HepG2 (cell line): ENCODE data around the gene ZBTB1. TPM values are rescaled to one million over a fixed set of nuclear protein-coding genes. Genes with fewer than 3 reads are reported as not detected.

ENCODE experiments used
- ATAC-seq: fragments of 200-7000 bp; cut with Tn5 transposase; 3 replicates; pipeline ENCODE4 v1.9.1; 2020; ENCODE audit warnings: mild to moderate bottlenecking, moderate library complexity
- BruUV-seq: library from RNA; stranded (reverse); fragments of 400-500 nt; replicated peaks from 2 replicates; lab custom pipeline; 2021; lab: Mats Ljungman, UMichigan
- CTCF ChIA-PET: fragments of 300-600 bp; formaldehyde crosslinking; extraction: SDS; loops from one replicate; lab custom pipeline; 2021; ENCODE audit warnings: low total read pairs, inconsistent platforms, low intra/inter-chr PET ratio; lab: Yijun Ruan, JAX
- POLR2A ChIA-PET: fragments of 350-600 bp; sonication (Branson Sonifier 250); formaldehyde crosslinking; loops from one replicate; lab custom pipeline; 2020; ENCODE audit warnings: antibody characterized with exemption, inconsistent platforms; lab: Yijun Ruan, JAX
- DNase-seq: peaks from one replicate; pipeline ENCODE4 v3.0.0-alpha.2; 2015; ENCODE audit warnings: low spot score
- FAIRE-seq: peaks from 3 replicates; lab custom pipeline; 2011; peaks lifted over from hg19 to GRCh38; lab: Jason Lieb, UNC
- H2AFZ ChIP-seq: one replicate; pipeline ENCODE4 v1.6.1; 2011; ENCODE audit warnings: low read length, inconsistent platforms
- H3K27ac ChIP-seq: fragments of 300-600 bp; 3 replicates; pipeline ENCODE4 v1.8.0; 2011; ENCODE audit warnings: mixed run types, mild to moderate bottlenecking, mixed read lengths, low read length, inconsistent platforms; ENCODE audit not compliant: insufficient read depth; ENCODE audit errors: extremely low read length
- H3K27me3 ChIP-seq, 2 experiments: fragments of 200-600 bp in 1 of 2; 2 replicates in 1 of 2; 3 replicates in 1 of 2; pipeline versions ENCODE4 v1.6.0 to v1.8.0; 2011; ENCODE audit warnings: low read length in 2 of 2, mild to moderate bottlenecking in 2 of 2, moderate library complexity in 2 of 2, inconsistent platforms in 1 of 2; ENCODE audit not compliant: insufficient read depth in 2 of 2, control insufficient read depth in 1 of 2
- H3K36me3 ChIP-seq, 2 experiments: fragments of 200-600 bp in 1 of 2; replicated peaks in 1 of 2; 2 replicates in 1 of 2; 3 replicates in 1 of 2; pipeline versions ENCODE4 v1.5.1 to v1.8.0; 2011; ENCODE audit warnings: low read length in 2 of 2, inconsistent platforms in 1 of 2; ENCODE audit not compliant: insufficient read depth in 2 of 2, control insufficient read depth in 1 of 2
- H3K4me1 ChIP-seq: 2 replicates; pipeline ENCODE4 v1.5.1; 2012; ENCODE audit warnings: low read length, inconsistent platforms; ENCODE audit not compliant: insufficient read depth
- H3K4me2 ChIP-seq: 2 replicates; pipeline ENCODE4 v1.6.0; 2011; ENCODE audit warnings: low read depth, low read length, inconsistent platforms
- H3K4me3 ChIP-seq, 3 experiments: fragments of 200-600 bp in 1 of 3; sonication (generic), shearing (Covaris generic) in 1 of 3; replicated peaks in 1 of 3; 2 replicates each; pipeline ENCODE4 v1.5.1; 2011 to 2016; ENCODE audit warnings: low read length in 3 of 3, inconsistent platforms in 2 of 3, low read depth in 2 of 3, mild to moderate bottlenecking in 2 of 3, control low read depth in 1 of 3, mixed read lengths in 1 of 3; ENCODE audit not compliant: insufficient read depth in 1 of 3
- H3K79me2 ChIP-seq: one replicate; pipeline ENCODE4 v1.6.1; 2011; ENCODE audit warnings: low read length, inconsistent platforms; ENCODE audit not compliant: insufficient read depth
- H3K9ac ChIP-seq: 2 replicates; pipeline ENCODE4 v1.6.0; 2011; ENCODE audit warnings: mild to moderate bottlenecking, low read depth, low read length, inconsistent platforms; ENCODE audit not compliant: insufficient read depth
- H3K9me3 ChIP-seq: 2 replicates; pipeline ENCODE4 v1.5.1; 2012; ENCODE audit warnings: mild to moderate bottlenecking, low read length
- H4K20me1 ChIP-seq: 2 replicates; pipeline ENCODE4 v1.6.0; 2011; ENCODE audit warnings: inconsistent platforms, mild to moderate bottlenecking, low read length, moderate library complexity; ENCODE audit not compliant: insufficient read depth
- ETS1 ChIP-seq: sonication (generic); formaldehyde crosslinking; IDR thresholded peaks from 2 replicates; pipeline ENCODE4 v1.4.0; 2020; ENCODE audit warnings: missing genetic modification reagents
- HOXA5 ChIP-seq: sonication (generic); formaldehyde crosslinking; IDR thresholded peaks from 2 replicates; pipeline ENCODE4 v1.4.0; 2020; ENCODE audit warnings: missing genetic modification reagents
- LCORL ChIP-seq, 2 experiments: fragments of 450-650 bp in 1 of 2; sonication (generic) in 1 of 2; formaldehyde crosslinking in 1 of 2; IDR thresholded peaks; 2 replicates each; pipeline versions ENCODE4 v1.5.0 to v1.6.1; 2017 to 2020; ENCODE audit warnings: antibody characterized with exemption in 1 of 2, missing genetic modification reagents in 1 of 2
- MXD4 ChIP-seq: IDR thresholded peaks from 2 replicates; pipeline ENCODE4 v1.6.1; 2016; ENCODE audit warnings: mild to moderate bottlenecking, missing biosample characterization, missing genetic modification reagents
- NR2F1 ChIP-seq, 2 experiments: fragments of 450-650 bp in 1 of 2; formaldehyde crosslinking in 1 of 2; IDR thresholded peaks; 2 replicates each; pipeline versions ENCODE4 v1.5.0 to v1.6.1; 2016 to 2020; ENCODE audit warnings: mild to moderate bottlenecking in 1 of 2, missing compliant biosample characterization in 1 of 2, missing genetic modification reagents in 1 of 2, moderate library complexity in 1 of 2
- PBX3 ChIP-seq: sonication (generic); formaldehyde crosslinking; IDR thresholded peaks from 2 replicates; pipeline ENCODE4 v1.8.1; 2023; ENCODE audit warnings: missing genetic modification reagents, inconsistent platforms, borderline replicate concordance
- RARA ChIP-seq: IDR thresholded peaks from 2 replicates; pipeline ENCODE4 v1.6.1; 2016; ENCODE audit warnings: missing genetic modification reagents, missing compliant biosample characterization
- ZFP1 ChIP-seq: IDR thresholded peaks from 2 replicates; pipeline ENCODE4 v1.6.1; 2016
- ZNF317 ChIP-seq: sonication (generic); formaldehyde crosslinking; IDR thresholded peaks from 2 replicates; pipeline ENCODE4 v1.5.0; 2020; ENCODE audit warnings: mild to moderate bottlenecking, missing genetic modification reagents
- ZNF33B ChIP-seq: sonication (generic); formaldehyde crosslinking; IDR thresholded peaks from 2 replicates; pipeline ENCODE4 v1.5.1; 2020; ENCODE audit warnings: mild to moderate bottlenecking, missing genetic modification reagents
- ZNF343 ChIP-seq: sonication (generic); formaldehyde crosslinking; IDR thresholded peaks from 2 replicates; pipeline ENCODE4 v1.4.0; 2020; ENCODE audit warnings: mild to moderate bottlenecking, missing genetic modification reagents
- ZNF724P ChIP-seq: sonication (generic); formaldehyde crosslinking; IDR thresholded peaks from 2 replicates; pipeline ENCODE4 v1.8.0; 2022; ENCODE audit warnings: missing genetic modification reagents, borderline replicate concordance
- ZSCAN29 ChIP-seq: sonication (generic); formaldehyde crosslinking; conservative IDR thresholded peaks from 2 replicates; pipeline ENCODE4 v1.4.0; 2020; ENCODE audit warnings: mild to moderate bottlenecking, missing genetic modification reagents
- in situ Hi-C: cut with HindIII; loops from 2 replicates; pipeline ENCODE4 v1.10.0; 2017; ENCODE audit warnings: low pct_unique_long_range_greater_than_20kb; ENCODE audit not compliant: extremely low pct_ligation_motif_present
- intact Hi-C: fragments of 100-400 bp; cut with micrococcal nuclease; formaldehyde crosslinking; loops from one replicate; pipeline ENCODE4 v1.10.0; 2022; ENCODE audit not compliant: unreplicated experiment
- polyA plus RNA-seq, 8 experiments: library from polyadenylated mRNA; depleted of rRNA in 3 of 8; stranded (reverse) in 7 of 8; unstranded in 1 of 8; fragments of >200 nt; fragmentation: Illumina TruSeq in 4 of 8; extraction: Trizol in 4 of 8; gene quantifications; 2 replicates each; pipeline versions ENCODE4 v1.2.1 to v1.2.3, GENCODE V29; 2011 to 2016; ENCODE audit warnings: low read depth in 4 of 8, missing spikeins in 1 of 8, mixed read lengths in 1 of 8; ENCODE audit not compliant: insufficient read depth in 1 of 8
- total RNA-seq, 5 experiments: library from RNA; depleted of rRNA; stranded (reverse); fragments of >200 nt; fragmentation: Illumina TruSeq; extraction: Trizol; gene quantifications; 2 replicates each; pipeline ENCODE4 v1.2.3, GENCODE V29; 2016; ENCODE audit warnings: low read depth in 1 of 5

The ZBTB1 gene
- total and polyA plus RNA-seq, 2 of the 13 experiments (the other 11 are each of a cell fraction or from before 2014, with no cell fraction given) = 18.8 to 22.6 TPM

- ATAC-seq = no peak
- DNase-seq = no peak
- H3K4me3 ChIP-seq = no peak overlapping the region
- TF ChIP-seq HOXA5 (CRISPR knock-in tag) = no peak
- TF ChIP-seq ZNF317 (CRISPR knock-in tag) = no peak
- no peak for TF ChIP-seq ZNF33B
- no peak for TF ChIP-seq ZSCAN29 (CRISPR knock-in tag)
- TF ChIP-seq LCORL (IDR thresholded peaks at IDR 0.05) = no peak
- TF ChIP-seq LCORL (CRISPR knock-in tag; IDR thresholded peaks at IDR 0.05) = no peak
- no peak for TF ChIP-seq ETS1 (CRISPR knock-in tag)
- no peak for TF ChIP-seq ZNF724P (CRISPR knock-in tag)
- no peak for TF ChIP-seq RARA (CRISPR knock-in tag)
- no peak for TF ChIP-seq NR2F1 (CRISPR knock-in tag; IDR thresholded peaks at IDR 0.05)
- no peak for TF ChIP-seq MXD4 (CRISPR knock-in tag)
- no peak for TF ChIP-seq ZNF343
- TF ChIP-seq PBX3 (CRISPR knock-in tag) = no peak
- TF ChIP-seq ZFP1 (CRISPR knock-in tag) = no peak
- ChIA-PET CTCF (no interaction called here), POLR2A (no interaction called here)
- H3K79me2 ChIP-seq = no peaks in the 10 kb centered on the region
- H3K27me3 ChIP-seq = no peaks in the 10 kb centered on the region
- no peak overlapping the region for H3K27ac ChIP-seq
- no peak overlapping the region for H3K9ac ChIP-seq
- H3K36me3 ChIP-seq = no peaks in the 10 kb centered on the region
- intact Hi-C loops (no loop called here), in situ Hi-C loops (no loop called here)
- H2AFZ ChIP-seq = no peak overlapping the region
- no TSS peak for BruUV-seq
- H3K9me3 ChIP-seq = no peaks in the 10 kb centered on the region
- no peak overlapping the region for H3K4me2 ChIP-seq
- FAIRE-seq = no peak
- no peaks in the 10 kb centered on the region for H3K4me1 ChIP-seq
- H4K20me1 ChIP-seq = no peaks in the 10 kb centered on the region
Observed at GRCh38 chr14:64572386-64573104, 68.0 kb downstream of the ZBTB1 start.
